GM18519 (cell line): Measurements from ENCODE around the gene SOCS2.
"Not testable (repeated sequence)": the region's sequence is repeated elsewhere in the genome, so short reads cannot be mapped to it uniquely, and the experiment has no call there.

Source experiments
- ATAC-seq: cut with Tn5 transposase; IDR thresholded peaks from one replicate; pipeline ENCODE4 v1.9.1; 2021; ENCODE audit warnings: mild to moderate bottlenecking, moderate library complexity; ENCODE audit not compliant: unreplicated experiment, low FRiP score

The SOCS2 gene

GRCh38 chr12:93624595-93625294, 52.3 kb downstream of the SOCS2 start:
- ATAC-seq: peak; percentile 83

GRCh38 chr12:93625295-93625645, 52.8 kb downstream of the SOCS2 start:
- not testable (repeated sequence) for ATAC-seq

- no peak for ATAC-seq
Observed at GRCh38 chr12:93626160-93626559, 53.7 kb downstream of the SOCS2 start.
